ENCODE data around the gene ANXA2. TPM values are rescaled to one million over a fixed set of nuclear protein-coding genes. Genes with fewer than 3 reads are reported as not detected.

The ANXA2 gene
- total and polyA plus RNA-seq, 4 donors = 62.7 to 138 (median 107) TPM

- Histone ChIP-seq H3K9me3 (ENCODE audit: control insufficient read depth in 4 of 4, low read length in 3 of 4) (no peaks in the 10 kb centered on the region), H3K36me3 (ENCODE audit: control insufficient read depth in 4 of 4, insufficient read depth in 3 of 4, low read depth in 1 of 4, low read length in 3 of 4) (peaks cover 0 to 7% (median 2%) of the 10 kb centered on the region in 4 donors), H3K4me3 (ENCODE audit: low read depth in 1 of 3, low read length in 3 of 3) (no peak overlapping the region), H3K9ac (ENCODE audit: low read depth in 1 of 2, low read length in 2 of 2) (no peak overlapping the region), H3K27ac (ENCODE audit: low read depth in 1 of 2, low read length in 2 of 2) (no peak overlapping the region), H3K27me3 (ENCODE audit: control insufficient read depth in 4 of 4, insufficient read depth in 4 of 4, low read length in 3 of 4) (no peaks in the 10 kb centered on the region), H3K4me1 (ENCODE audit: control insufficient read depth in 4 of 4, insufficient read depth in 4 of 4, low read length in 3 of 4) (peaks cover 0 to 2% (median 0%) of the 10 kb centered on the region in 4 donors)
- DNase-seq (ENCODE audit: low spot score) = no peak
- TF ChIP-seq YY1 (IDR thresholded peaks at IDR 0.05) = no peak
- no peak for TF ChIP-seq RAD21 (IDR thresholded peaks at IDR 0.05)
- TF ChIP-seq REST (IDR thresholded peaks at IDR 0.05) = no peak
- TF ChIP-seq HNF4G (IDR thresholded peaks at IDR 0.05) = no peak
- no peak for TF ChIP-seq RXRA (IDR thresholded peaks at IDR 0.05)
- TF ChIP-seq GABPA (IDR thresholded peaks at IDR 0.05 in 1 of 2, conservative IDR thresholded peaks at IDR 0.05 in 1 of 2) = no peak
- no peak for TF ChIP-seq ATF3 (IDR thresholded peaks at IDR 0.05)
- no peak for TF ChIP-seq NR2F2 (IDR thresholded peaks at IDR 0.05)
- TF ChIP-seq ZBTB33 (IDR thresholded peaks at IDR 0.05) = no peak
- TF ChIP-seq EGR1 (IDR thresholded peaks at IDR 0.05; ENCODE audit: low read depth in 2 of 2) = no peak
- TF ChIP-seq CTCF (IDR thresholded peaks at IDR 0.05; ENCODE audit: low read depth, low read length, missing input control) = no peak
- TF ChIP-seq JUND (IDR thresholded peaks at IDR 0.05) = no peak
- TF ChIP-seq FOXA2 (IDR thresholded peaks at IDR 0.05) = no peak
- no peak for TF ChIP-seq SP1 (IDR thresholded peaks at IDR 0.05)
- TF ChIP-seq HNF4A (conservative IDR thresholded peaks at IDR 0.05) = no peak
- no peak for TF ChIP-seq TAF1 (conservative IDR thresholded peaks at IDR 0.05)
- no peak for TF ChIP-seq MAX (IDR thresholded peaks at IDR 0.05)
- TF ChIP-seq FOXA1 (IDR thresholded peaks at IDR 0.05) = no peak
- WGBS = 82% methylated on average over 8 of the region's 8 CpGs
Measured at GRCh38 chr15:60379525-60380274, 18.1 kb downstream of the ANXA2 start.

Measured in liver (tissue), 9 donors.